ENCODE measurements around the gene SUFU. TPM values are rescaled to one million over a fixed set of nuclear protein-coding genes. Genes with fewer than 3 reads are reported as not detected.
"Not testable (repeated sequence)": the region's sequence is repeated elsewhere in the genome, so short reads cannot be mapped to it uniquely, and the experiment has no call there.

Gene SUFU
- total RNA-seq, 1 experiment from 2014 or later, result 6.3 TPM

- no peak overlapping the region for H3K4me3 Mint-ChIP-seq (ENCODE audit: unreplicated experiment)
- no peaks in the 10 kb centered on the region for H3K27me3 Mint-ChIP-seq (ENCODE audit: insufficient read depth, unreplicated experiment)
- ChIA-PET CTCF (no interaction called here), POLR2A (no interaction called here)
- intact Hi-C loops (cut with micrococcal nuclease), result no loop called here
- TF ChIP-seq CTCF (IDR thresholded peaks at IDR 0.05; ENCODE audit: unreplicated experiment), result no peak
- H3K4me1 Mint-ChIP-seq (ENCODE audit: insufficient read depth, unreplicated experiment), result peaks cover 6% of the 10 kb centered on the region
- H3K9me3 Mint-ChIP-seq (ENCODE audit: unreplicated experiment), result no peaks in the 10 kb centered on the region
- H3K36me3 Mint-ChIP-seq (ENCODE audit: insufficient read depth, unreplicated experiment), result no peaks in the 10 kb centered on the region
- BruUV-seq (replicated peaks), result no TSS peak
- no peak for DNase-seq (ENCODE audit: unreplicated experiment)
- H3K27ac Mint-ChIP-seq (ENCODE audit: low read depth, unreplicated experiment), result no peak overlapping the region
These were observed 19.7 kb downstream of the SUFU start for GRCh38 chr10:102523250-102524029.

GRCh38 chr10:102524746-102525145 is 21.0 kb downstream of the SUFU start:
- H3K27ac Mint-ChIP-seq (ENCODE audit: low read depth, unreplicated experiment), result no peak overlapping the region
- no peak for TF ChIP-seq CTCF (IDR thresholded peaks at IDR 0.05; ENCODE audit: unreplicated experiment)
- no peaks in the 10 kb centered on the region for H3K9me3 Mint-ChIP-seq (ENCODE audit: unreplicated experiment)
- no peak for DNase-seq (ENCODE audit: unreplicated experiment)
- CTCF ChIA-PET, result no interaction called here
- no peak overlapping the region for H3K4me3 Mint-ChIP-seq (ENCODE audit: unreplicated experiment)
- BruUV-seq (replicated peaks), result no TSS peak
- intact Hi-C loops (cut with micrococcal nuclease), result no loop called here
- H3K4me1 Mint-ChIP-seq (ENCODE audit: insufficient read depth, unreplicated experiment), result peaks cover 6% of the 10 kb centered on the region
- POLR2A ChIA-PET, result no interaction called here
- H3K36me3 Mint-ChIP-seq (ENCODE audit: insufficient read depth, unreplicated experiment), result no peaks in the 10 kb centered on the region
- no peaks in the 10 kb centered on the region for H3K27me3 Mint-ChIP-seq (ENCODE audit: insufficient read depth, unreplicated experiment)

GRCh38 chr10:102527546-102527945 is 23.8 kb downstream of the SUFU start:
- TF ChIP-seq CTCF (IDR thresholded peaks at IDR 0.05; ENCODE audit: unreplicated experiment), result no peak
- Mint-ChIP-seq H3K27me3 (ENCODE audit: insufficient read depth, unreplicated experiment) (no peaks in the 10 kb centered on the region), H3K9me3 (ENCODE audit: unreplicated experiment) (no peaks in the 10 kb centered on the region), H3K36me3 (ENCODE audit: insufficient read depth, unreplicated experiment) (no peaks in the 10 kb centered on the region), H3K4me3 (ENCODE audit: unreplicated experiment) (no peak overlapping the region), H3K4me1 (ENCODE audit: insufficient read depth, unreplicated experiment) (no peaks in the 10 kb centered on the region), H3K27ac (ENCODE audit: low read depth, unreplicated experiment) (no peak overlapping the region)
- intact Hi-C loops (cut with micrococcal nuclease), result no loop called here
- ChIA-PET POLR2A (no interaction called here), CTCF (no interaction called here)
- BruUV-seq (replicated peaks), result no TSS peak
- DNase-seq (ENCODE audit: unreplicated experiment), result no peak

- intact Hi-C loops (cut with micrococcal nuclease), result no loop called here
- no TSS peak for BruUV-seq (replicated peaks)
- no peak for TF ChIP-seq CTCF (IDR thresholded peaks at IDR 0.05; ENCODE audit: unreplicated experiment)
These were observed 30.6 kb downstream of the SUFU start for GRCh38 chr10:102534333-102534732.

GRCh38 chr10:102534966-102535365 is 31.2 kb downstream of the SUFU start:
- H3K36me3 Mint-ChIP-seq (ENCODE audit: insufficient read depth, unreplicated experiment); DNase-seq (ENCODE audit: unreplicated experiment); CTCF ChIA-PET; BruUV-seq (replicated peaks); H3K4me1 Mint-ChIP-seq (ENCODE audit: insufficient read depth, unreplicated experiment); intact Hi-C loops (cut with micrococcal nuclease); POLR2A ChIA-PET; H3K9me3 Mint-ChIP-seq (ENCODE audit: unreplicated experiment); H3K27ac Mint-ChIP-seq (ENCODE audit: low read depth, unreplicated experiment); H3K4me3 Mint-ChIP-seq (ENCODE audit: unreplicated experiment); H3K27me3 Mint-ChIP-seq (ENCODE audit: insufficient read depth, unreplicated experiment): not testable (repeated sequence)

More at GRCh38 chr10:102534333-102534732, 30.6 kb downstream of the SUFU start:
- Mint-ChIP-seq H3K9me3 (ENCODE audit: unreplicated experiment) (no peaks in the 10 kb centered on the region), H3K36me3 (ENCODE audit: insufficient read depth, unreplicated experiment) (no peaks in the 10 kb centered on the region), H3K27me3 (ENCODE audit: insufficient read depth, unreplicated experiment) (no peaks in the 10 kb centered on the region), H3K27ac (ENCODE audit: low read depth, unreplicated experiment) (no peak overlapping the region), H3K4me1 (ENCODE audit: insufficient read depth, unreplicated experiment) (no peaks in the 10 kb centered on the region), H3K4me3 (ENCODE audit: unreplicated experiment) (no peak overlapping the region)
- ChIA-PET POLR2A (no interaction called here), CTCF (no interaction called here)
- no peak for DNase-seq (ENCODE audit: unreplicated experiment)
